Measurements from ENCODE around the gene PKP2. TPM values are rescaled to one million over a fixed set of nuclear protein-coding genes. Genes with fewer than 3 reads are reported as not detected.

PKP2 gene
- total and polyA plus RNA-seq, 2 of the 4 experiments (the other 2 are of a cell fraction), result 0.10 to 0.18 TPM

DNA sequence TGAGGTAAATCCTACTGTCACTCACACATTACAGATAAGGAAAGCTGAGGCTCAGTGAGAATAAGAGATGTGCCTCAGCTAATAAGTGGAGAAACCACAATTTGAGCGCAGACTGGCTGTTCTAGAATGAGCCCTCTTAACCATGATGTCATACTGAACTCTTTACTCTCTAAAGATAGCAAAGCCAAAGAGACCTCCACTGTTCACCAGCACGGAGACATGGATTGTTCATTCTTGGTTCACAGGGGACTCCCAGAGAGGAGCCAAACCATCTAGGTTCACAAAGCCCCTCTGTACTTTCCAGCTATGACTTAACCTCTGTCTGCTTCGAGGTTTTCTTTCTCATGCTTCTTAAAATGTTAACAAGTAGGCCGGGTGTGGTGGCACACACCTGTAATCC, 108.2 kb downstream of the PKP2 start:
- BruUV-seq (replicated peaks), result no TSS peak
- H4K8ac ChIP-seq (ENCODE audit: low read depth in 2 of 2, low read length in 2 of 2), result no peak overlapping the region

More for the DNA sequence above, 108.2 kb downstream of the PKP2 start:
- no peaks in the 10 kb centered on the region for H3K9me3 ChIP-seq (ENCODE audit: control insufficient read depth, insufficient read depth, low read length)
- H3K9me1 ChIP-seq (ENCODE audit: insufficient read depth, low read length), result no peaks in the 10 kb centered on the region
- H3K4me3 ChIP-seq (ENCODE audit: insufficient read depth, low read depth, low read length), result no peak overlapping the region
- DNase-seq, result no peak
- H4K5ac ChIP-seq (ENCODE audit: low read depth, low read length), result no peak overlapping the region
- H4K20me1 ChIP-seq (ENCODE audit: insufficient read depth, low read length), result no peaks in the 10 kb centered on the region
- intact Hi-C loops (cut with micrococcal nuclease) (no loop called here), dilution Hi-C loops (cut with HindIII; ENCODE audit: low sequenced_read_pairs, unreplicated experiment) (no loop called here), in situ Hi-C loops (cut with MboI; ENCODE audit: low sequenced_read_pairs) (no loop called here)
- no peak overlapping the region for H3K27ac ChIP-seq (ENCODE audit: insufficient read depth, low read length)
- no peak overlapping the region for H2AK9ac ChIP-seq (replicated peaks; ENCODE audit: low read depth, low read length, poor library complexity)
- H3K36me3 ChIP-seq (ENCODE audit: control insufficient read depth, insufficient read depth, low read length), result no peaks in the 10 kb centered on the region
- H3K14ac ChIP-seq (replicated peaks; ENCODE audit: low read depth, low read length), result no peak overlapping the region
- no peak overlapping the region for H2AFZ ChIP-seq (replicated peaks; ENCODE audit: low read length, poor library complexity)
- ChIA-PET CTCF (interaction anchor here (0.6 kb wide), 1 partner anchor 149 kb away, joined by 3 read pairs; no protein-coding TSS in a partner anchor), POLR2A (ENCODE audit: unreplicated experiment) (interaction anchor here (0.7 kb wide), 1 partner anchor 1242 kb away, joined by 21 read pairs; no protein-coding TSS in a partner anchor)
- no peaks in the 10 kb centered on the region for H3K79me1 ChIP-seq (ENCODE audit: low read depth in 1 of 2, low read length in 2 of 2)
- H4K91ac ChIP-seq (ENCODE audit: insufficient read depth, low read depth, low read length), result no peak overlapping the region
- H3K4me2 ChIP-seq (ENCODE audit: low read depth, low read length), result no peak overlapping the region
- H2AK5ac ChIP-seq (ENCODE audit: low read depth, low read length), result no peak overlapping the region
- H2BK5ac ChIP-seq (ENCODE audit: low read depth, low read length, poor library complexity, severe bottlenecking), result no peak overlapping the region
- H3K56ac ChIP-seq (ENCODE audit: extremely low read depth, insufficient read depth, low read length), result no peak overlapping the region
- no peak overlapping the region for H2BK20ac ChIP-seq (ENCODE audit: low read depth, low read length)
- H3K18ac ChIP-seq (ENCODE audit: low read depth, low read length), result no peak overlapping the region
- no peak overlapping the region for H3K9ac ChIP-seq (ENCODE audit: low read depth, low read length)
- H2BK120ac ChIP-seq (ENCODE audit: low read depth, low read length), result no peak overlapping the region
- H2BK15ac ChIP-seq (ENCODE audit: low read depth, low read length), result no peak overlapping the region
- no peaks in the 10 kb centered on the region for H3K4me1 ChIP-seq (ENCODE audit: control insufficient read depth, insufficient read depth, low read length)
- no peak for TF ChIP-seq MAZ (IDR thresholded peaks at IDR 0.05; ENCODE audit: borderline replicate concordance, low read depth, low read length)
- no peak for TF ChIP-seq MAFK (IDR thresholded peaks at IDR 0.05; ENCODE audit: low read depth, low read length)
- no peak for TF ChIP-seq RFX5 (IDR thresholded peaks at IDR 0.05; ENCODE audit: low read depth, low read length)
- TF ChIP-seq BHLHE40 (IDR thresholded peaks at IDR 0.05; ENCODE audit: low read depth, low read length), result no peak
- TF ChIP-seq POLR2A (IDR thresholded peaks at IDR 0.05; ENCODE audit: low read depth, low read length), result no peak
- no peak for TF ChIP-seq CEBPB (IDR thresholded peaks at IDR 0.05; ENCODE audit: low read depth, low read length)
- TF ChIP-seq, protein P1, sequence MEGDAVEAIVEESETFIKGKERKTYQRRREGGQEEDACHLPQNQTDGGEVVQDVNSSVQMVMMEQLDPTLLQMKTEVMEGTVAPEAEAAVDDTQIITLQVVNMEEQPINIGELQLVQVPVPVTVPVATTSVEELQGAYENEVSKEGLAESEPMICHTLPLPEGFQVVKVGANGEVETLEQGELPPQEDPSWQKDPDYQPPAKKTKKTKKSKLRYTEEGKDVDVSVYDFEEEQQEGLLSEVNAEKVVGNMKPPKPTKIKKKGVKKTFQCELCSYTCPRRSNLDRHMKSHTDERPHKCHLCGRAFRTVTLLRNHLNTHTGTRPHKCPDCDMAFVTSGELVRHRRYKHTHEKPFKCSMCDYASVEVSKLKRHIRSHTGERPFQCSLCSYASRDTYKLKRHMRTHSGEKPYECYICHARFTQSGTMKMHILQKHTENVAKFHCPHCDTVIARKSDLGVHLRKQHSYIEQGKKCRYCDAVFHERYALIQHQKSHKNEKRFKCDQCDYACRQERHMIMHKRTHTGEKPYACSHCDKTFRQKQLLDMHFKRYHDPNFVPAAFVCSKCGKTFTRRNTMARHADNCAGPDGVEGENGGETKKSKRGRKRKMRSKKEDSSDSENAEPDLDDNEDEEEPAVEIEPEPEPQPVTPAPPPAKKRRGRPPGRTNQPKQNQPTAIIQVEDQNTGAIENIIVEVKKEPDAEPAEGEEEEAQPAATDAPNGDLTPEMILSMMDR (conservative IDR thresholded peaks at IDR 0.05; ENCODE audit: low read depth, low read length), result no peak
- TF ChIP-seq RAD21 (IDR thresholded peaks at IDR 0.05; ENCODE audit: low read length), result no peak
- TF ChIP-seq, protein P2, sequence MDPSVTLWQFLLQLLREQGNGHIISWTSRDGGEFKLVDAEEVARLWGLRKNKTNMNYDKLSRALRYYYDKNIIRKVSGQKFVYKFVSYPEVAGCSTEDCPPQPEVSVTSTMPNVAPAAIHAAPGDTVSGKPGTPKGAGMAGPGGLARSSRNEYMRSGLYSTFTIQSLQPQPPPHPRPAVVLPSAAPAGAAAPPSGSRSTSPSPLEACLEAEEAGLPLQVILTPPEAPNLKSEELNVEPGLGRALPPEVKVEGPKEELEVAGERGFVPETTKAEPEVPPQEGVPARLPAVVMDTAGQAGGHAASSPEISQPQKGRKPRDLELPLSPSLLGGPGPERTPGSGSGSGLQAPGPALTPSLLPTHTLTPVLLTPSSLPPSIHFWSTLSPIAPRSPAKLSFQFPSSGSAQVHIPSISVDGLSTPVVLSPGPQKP (IDR thresholded peaks at IDR 0.05; ENCODE audit: borderline replicate concordance, low read depth, low read length), result no peak
- 52% methylated on average over 3 of the region's 4 CpGs; no CpG with 5 or more reads in 1 of the 2 experiments for WGBS, 2 experiments (ENCODE audit: extremely low coverage in 2 of 2, insufficient read length in 1 of 2)
- no peak overlapping the region for H3K4ac ChIP-seq (ENCODE audit: low read depth, low read length)
- ATAC-seq (ENCODE audit: low read depth), result no peak
- no peak overlapping the region for H3K23ac ChIP-seq (ENCODE audit: low read depth, low read length)
- H3K27me3 ChIP-seq (ENCODE audit: control insufficient read depth, insufficient read depth, low read length), result no peaks in the 10 kb centered on the region
